ENCODE data around the gene GATA1.
A peak's percentile ranks its signal among the peaks of the same experiment; 100 is the strongest.

The GATA1 gene

GRCh38 chrX:48784726-48785125, 1.7 kb upstream of the GATA1 start:
- DNase-seq (ENCODE audit: extremely low read depth in 1 of 2, low read depth in 1 of 2): no peak

GRCh38 chrX:48785186-48785539, 1.2 kb upstream of the GATA1 start:
- no peak for DNase-seq (ENCODE audit: extremely low read depth in 1 of 2, low read depth in 1 of 2)

- DNase-seq (ENCODE audit: extremely low read depth in 1 of 2, low read depth in 1 of 2): no peak
Measured at GRCh38 chrX:48785540-48786214, 713 bp upstream of the GATA1 start.

DNA sequence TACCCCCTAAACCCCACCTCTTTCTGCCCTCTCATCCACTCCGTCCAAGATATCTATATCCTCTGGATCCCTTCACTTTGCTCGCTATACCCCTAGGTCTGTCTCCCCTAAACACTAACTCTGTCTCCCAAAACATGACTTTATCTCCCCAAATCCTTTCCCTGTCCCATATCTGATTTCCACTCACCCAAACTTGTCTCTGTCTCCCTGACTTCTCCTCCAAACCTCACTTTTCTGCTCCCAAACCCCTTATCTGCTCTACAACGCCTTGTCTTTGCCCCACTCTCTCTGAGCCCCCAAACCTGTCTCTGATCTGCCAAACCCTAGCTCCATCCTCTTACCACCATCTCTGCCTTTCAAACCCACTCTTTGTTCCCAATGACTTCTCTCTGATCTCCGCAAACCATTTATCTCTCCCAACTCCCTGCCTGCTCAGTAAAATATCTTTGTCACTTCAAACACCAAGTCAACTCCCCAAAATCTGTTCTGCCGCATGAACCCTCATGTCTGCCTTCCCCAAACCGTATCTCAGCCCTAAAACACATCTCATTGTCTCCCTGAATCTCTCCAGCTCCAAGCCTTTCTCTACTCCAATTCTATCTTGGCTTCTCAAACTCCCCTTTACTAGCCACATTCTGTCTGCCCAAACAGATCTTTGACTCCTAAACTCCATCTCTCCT, 575 bp downstream of the GATA1 start:
- no peak for DNase-seq (ENCODE audit: extremely low read depth in 1 of 2, low read depth in 1 of 2)

GRCh38 chrX:48787505-48788443, 1.4 kb downstream of the GATA1 start:
- no peak for DNase-seq (ENCODE audit: extremely low read depth in 1 of 2, low read depth in 1 of 2)

- DNase-seq (ENCODE audit: extremely low read depth in 1 of 2, low read depth in 1 of 2): no peak
Measured at GRCh38 chrX:48789366-48790220, 3.2 kb downstream of the GATA1 start.

DNA sequence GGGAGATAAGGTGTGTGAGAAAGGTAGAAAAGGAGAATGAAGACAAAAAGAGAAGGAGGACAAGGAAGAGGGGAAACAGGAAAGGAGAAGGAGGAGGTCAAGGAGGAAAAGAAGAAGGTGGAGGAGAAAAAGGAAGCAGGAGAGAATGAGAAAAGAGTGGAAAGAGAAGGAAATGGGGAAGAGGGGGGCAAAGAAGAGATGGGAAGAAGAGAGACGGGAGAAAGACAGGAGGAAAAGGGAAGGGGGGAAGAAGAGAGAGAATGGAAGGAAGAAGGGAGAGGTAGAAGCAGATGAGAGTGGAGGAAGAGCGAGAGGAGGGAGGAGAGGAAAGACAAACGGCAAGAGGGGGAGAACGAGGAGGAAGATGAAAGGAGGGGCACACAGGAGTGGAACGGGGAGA, 4.1 kb downstream of the GATA1 start:
- no peak for DNase-seq (ENCODE audit: extremely low read depth in 1 of 2, low read depth in 1 of 2)

- DNase-seq (ENCODE audit: extremely low read depth in 1 of 2, low read depth in 1 of 2): no peak
Measured at GRCh38 chrX:48791063-48791820, 4.9 kb downstream of the GATA1 start.

- no peak for DNase-seq (ENCODE audit: extremely low read depth in 1 of 2, low read depth in 1 of 2)
Measured at GRCh38 chrX:48792219-48792618, 5.8 kb downstream of the GATA1 start.

- DNase-seq (ENCODE audit: extremely low read depth in 1 of 2, low read depth in 1 of 2): no peak
Measured at GRCh38 chrX:48793935-48794334, 7.5 kb downstream of the GATA1 start.

DNA sequence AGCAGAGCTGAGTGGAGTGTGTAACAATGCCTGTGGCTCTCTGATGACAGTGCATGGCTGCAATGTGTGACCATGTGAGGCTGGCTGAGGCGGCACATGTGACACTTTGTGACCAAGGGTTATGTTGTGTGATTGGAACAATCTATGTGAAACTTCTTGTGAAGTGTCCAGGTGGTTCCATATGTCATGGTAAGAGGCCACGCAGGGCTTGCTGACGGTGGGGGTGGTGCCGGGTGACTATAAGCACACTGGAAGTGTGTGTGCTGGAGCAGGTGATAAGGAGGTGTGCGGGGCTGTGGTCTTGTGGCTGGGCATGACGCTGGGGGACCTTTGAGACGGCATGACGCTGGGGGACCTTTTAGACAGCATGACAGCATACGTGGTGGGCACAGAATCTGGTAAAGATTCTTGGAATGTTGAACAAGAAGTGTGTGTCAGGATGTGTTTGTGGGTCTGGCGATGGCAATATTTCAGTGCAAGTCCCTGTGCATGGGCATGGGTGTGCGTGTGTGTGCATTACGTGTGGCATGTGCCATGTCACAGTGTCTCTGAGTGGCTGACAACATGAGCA, 8.0 kb downstream of the GATA1 start:
- DNase-seq (ENCODE audit: extremely low read depth in 1 of 2, low read depth in 1 of 2): no peak

GRCh38 chrX:48794911-48795515, 8.6 kb downstream of the GATA1 start:
- DNase-seq (ENCODE audit: extremely low read depth in 1 of 2, low read depth in 1 of 2): no peak

DNA sequence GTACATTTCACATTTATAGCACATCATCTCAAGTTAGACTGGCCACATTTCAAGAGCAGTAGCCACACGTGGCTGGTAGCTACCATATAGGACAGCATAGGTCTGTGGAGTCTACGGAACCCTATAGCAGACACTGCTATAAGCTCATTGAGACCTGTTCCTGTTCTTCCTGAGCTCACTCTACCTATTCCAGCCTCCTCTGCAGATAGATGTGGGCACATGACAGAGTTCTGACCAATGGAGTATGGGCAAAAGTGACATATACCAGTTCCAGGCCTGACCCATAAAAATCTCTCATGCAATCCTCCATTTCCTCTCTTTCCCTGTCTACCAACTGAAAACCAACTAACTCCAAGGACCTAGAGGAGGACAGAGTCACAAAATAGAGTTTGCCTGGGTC, 11.9 kb downstream of the GATA1 start:
- DNase-seq (ENCODE audit: extremely low read depth in 1 of 2, low read depth in 1 of 2): no peak

DNA sequence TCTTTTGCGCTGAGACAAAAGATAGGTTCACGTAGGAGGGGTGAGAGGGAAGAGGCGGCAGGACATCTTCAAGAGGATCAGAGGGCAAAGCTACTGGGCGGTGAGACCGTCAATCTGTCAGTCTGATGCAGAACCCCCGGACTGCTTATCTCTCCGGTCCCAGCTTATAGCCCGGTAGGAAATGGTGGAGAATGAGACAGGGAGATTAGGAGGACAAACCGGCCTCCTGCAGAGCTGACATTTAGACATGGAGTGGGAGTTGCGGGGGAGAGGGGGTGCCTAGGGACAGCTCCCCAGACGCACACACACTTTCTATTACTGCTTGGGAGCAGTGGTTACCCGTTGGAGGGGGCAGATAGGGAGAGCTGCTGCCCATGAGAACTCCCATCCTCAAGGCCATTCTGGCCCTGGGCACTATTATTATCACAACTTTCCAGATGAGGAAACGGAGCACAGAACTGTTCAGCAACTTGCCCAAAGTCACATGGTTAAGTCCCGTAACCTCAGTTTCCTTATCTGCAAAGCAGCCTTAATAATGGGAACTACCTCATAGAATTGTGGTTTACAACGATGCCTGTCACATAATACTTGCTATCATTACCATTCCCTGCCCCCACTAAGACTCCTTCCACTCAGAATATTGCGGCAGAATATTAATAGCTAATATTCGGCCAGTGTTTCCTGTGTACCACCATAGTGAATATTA, 14.3 kb downstream of the GATA1 start:
- no peak for DNase-seq (ENCODE audit: extremely low read depth in 1 of 2, low read depth in 1 of 2)

DNA sequence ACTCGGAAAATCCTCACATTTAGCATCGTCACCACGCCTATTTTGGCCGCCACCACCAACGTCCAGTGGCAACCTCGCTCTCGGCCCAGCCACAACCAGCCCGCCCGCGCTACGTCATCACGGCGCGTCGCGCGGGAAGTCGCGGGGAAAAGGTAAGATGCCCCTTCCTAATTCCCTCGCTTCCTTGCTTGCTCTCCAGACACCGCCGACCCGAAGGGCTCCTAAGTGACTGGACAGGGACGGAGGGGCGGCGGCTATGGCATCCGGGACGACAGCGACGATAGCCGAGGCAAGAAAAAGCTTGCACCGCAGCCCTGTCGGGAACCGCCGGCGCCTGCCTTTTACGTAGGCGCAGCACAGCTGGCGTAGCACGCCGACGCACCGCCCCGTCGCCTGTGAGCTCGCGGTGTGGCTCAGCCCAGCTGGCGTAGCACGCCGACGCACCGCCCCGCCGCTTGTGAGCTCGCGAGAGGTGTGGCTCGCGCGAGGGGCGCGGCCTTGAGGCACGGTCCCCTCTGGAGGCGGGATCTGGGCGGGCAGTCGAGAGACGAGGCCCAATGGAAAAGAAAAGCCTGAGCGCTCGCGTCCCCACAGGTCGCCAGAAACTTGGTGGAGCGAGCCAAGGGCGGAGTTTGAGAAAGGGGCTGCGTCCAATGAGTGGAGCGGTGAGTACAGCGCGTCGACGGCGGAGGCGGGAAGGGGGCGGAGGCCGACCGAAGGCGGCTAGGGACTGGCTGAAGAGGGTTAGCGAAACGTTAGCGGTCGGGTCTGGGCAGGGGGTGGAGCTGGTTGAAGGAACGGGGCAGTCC, 15.1 kb downstream of the GATA1 start, which contains the start of gene HDAC6:
TSS of gene HDAC6 (plus strand) at position 788 of the 809 bp plus-strand sequence. CDS start 626 bp downstream, outside the sequence.
- peak; percentile 80 to 88 for DNase-seq (ENCODE audit: extremely low read depth in 1 of 2, low read depth in 1 of 2)

DNA sequence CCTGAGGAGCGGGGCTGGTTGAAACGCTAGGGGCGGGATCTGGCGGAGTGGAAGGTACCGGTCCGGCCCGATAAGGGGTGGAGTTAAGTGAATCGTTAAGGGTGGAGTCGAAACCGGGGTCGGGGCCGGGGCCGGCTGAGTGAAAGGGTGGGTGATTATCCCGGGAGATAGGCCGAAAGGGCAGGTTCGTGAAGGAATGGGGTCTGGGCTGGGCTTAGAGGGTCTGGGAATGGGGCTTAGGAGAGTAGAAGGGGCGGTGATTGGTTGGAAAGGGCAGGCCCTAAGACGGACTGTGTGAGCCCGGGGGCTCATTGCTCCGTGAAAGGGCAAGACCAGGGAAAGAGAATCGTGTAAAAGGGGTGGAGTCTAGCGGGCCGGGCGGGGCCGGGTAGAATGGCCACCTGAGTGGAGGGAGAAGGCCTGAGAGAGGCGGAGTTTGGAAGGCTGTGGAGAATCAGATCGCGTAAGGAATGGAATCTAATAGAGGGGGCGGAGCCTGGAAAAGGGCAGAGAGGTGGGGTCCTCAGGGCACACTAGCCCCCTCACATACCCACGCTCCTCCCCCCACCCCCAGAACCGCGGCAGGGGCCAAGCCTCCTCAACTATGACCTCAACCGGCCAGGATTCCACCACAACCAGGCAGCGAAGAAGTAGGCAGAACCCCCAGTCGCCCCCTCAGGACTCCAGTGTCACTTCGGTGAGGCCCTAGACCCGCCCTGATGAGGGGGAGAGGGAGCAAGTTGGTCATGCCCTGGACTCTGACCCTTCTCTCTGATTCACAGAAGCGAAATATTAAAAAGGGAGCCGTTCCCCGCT, 15.9 kb downstream of the GATA1 start:
- peak; percentile 4 to 17 for DNase-seq (ENCODE audit: extremely low read depth in 1 of 2, low read depth in 1 of 2)

DNA sequence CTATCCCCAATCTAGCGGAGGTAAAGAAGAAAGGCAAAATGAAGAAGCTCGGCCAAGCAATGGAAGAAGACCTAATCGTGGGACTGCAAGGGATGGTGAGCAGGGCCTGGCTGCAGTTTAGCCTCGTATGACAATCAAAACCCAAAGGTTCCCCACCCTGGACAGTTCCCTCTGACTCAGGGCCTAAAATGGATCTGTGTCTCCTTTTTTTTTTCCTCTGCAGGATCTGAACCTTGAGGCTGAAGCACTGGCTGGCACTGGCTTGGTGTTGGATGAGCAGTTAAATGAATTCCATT, 16.5 kb downstream of the GATA1 start:
- no peak for DNase-seq (ENCODE audit: extremely low read depth in 1 of 2, low read depth in 1 of 2)
